Thyroid gland (tissue), 4 donors: ENCODE measurements around the gene MACF1. TPM values are rescaled to one million over a fixed set of nuclear protein-coding genes. Genes with fewer than 3 reads are reported as not detected.

ENCODE experiments used
- DNase-seq, 2 donors: peaks; one replicate each; pipeline ENCODE4 v3.0.0-alpha.2; 2019
- H3K27ac ChIP-seq, 3 donors: fragments of 200-600 bp; sonication (generic); 1 replicate in 2 of 3; 2 replicates in 1 of 3; pipeline ENCODE4 v1.5.1; 2016 to 2019; ENCODE audit warnings: mild to moderate bottlenecking in 1 of 3, moderate library complexity in 1 of 3
- H3K27me3 ChIP-seq: fragments of 200-600 bp; sonication (generic); one replicate; pipeline ENCODE4 v1.5.1; 2019
- H3K36me3 ChIP-seq, 2 donors: fragments of 200-600 bp; sonication (generic); one replicate each; pipeline ENCODE4 v1.5.1; 2016 to 2019
- H3K4me1 ChIP-seq, 2 donors: fragments of 200-600 bp; sonication (generic); one replicate each; pipeline ENCODE4 v1.5.1; 2017 to 2019
- H3K4me3 ChIP-seq, 3 donors: fragments of 200-600 bp; sonication (generic); replicated peaks in 1 of 3; 1 replicate in 2 of 3; 2 replicates in 1 of 3; pipeline ENCODE4 v1.5.1; 2016; ENCODE audit warnings: mild to moderate bottlenecking in 1 of 3
- H3K9me3 ChIP-seq: fragments of 200-600 bp; sonication (generic); one replicate; pipeline ENCODE4 v1.5.1; 2017
- POLR2A ChIP-seq, 2 donors: fragments of 450-650 bp; IDR thresholded peaks; one replicate each; pipeline ENCODE4 v1.6.1; 2017; ENCODE audit warnings: antibody characterized with exemption in 2 of 2, mild to moderate bottlenecking in 2 of 2, moderate library complexity in 1 of 2
- WGBS, 2 donors: methylation state at CpG; one replicate each; pipeline ENCODE4 v1.1.5; 2017; 5-methylcytosine and 5-hydroxymethylcytosine counted together
- intact Hi-C: fragments of 100-400 bp; cut with DNase I; formaldehyde crosslinking; loops from one replicate; pipeline ENCODE4 v1.15.1; 2023
- total RNA-seq, 4 donors: library from RNA; depleted of rRNA; stranded (reverse); fragments of >200 nt; gene quantifications; one replicate each; pipeline ENCODE4 v1.2.3, GENCODE V29; 2016
- TF ChIP-seq, protein P1 (sequence below), 6 experiments: fragments of 200-600 bp in 3 of 6; fragments of 450-650 bp in 3 of 6; sonication (generic) in 3 of 6; IDR thresholded peaks; one replicate each; pipeline ENCODE4 v1.5.1; 2016 to 2019; ENCODE audit warnings: antibody characterized with exemption in 6 of 6, mild to moderate bottlenecking in 2 of 6, inconsistent platforms in 1 of 6, moderate library complexity in 1 of 6

Gene MACF1
- total RNA-seq, 4 donors from 2014 or later, result 308 to 834 (median 427) TPM

DNA sequence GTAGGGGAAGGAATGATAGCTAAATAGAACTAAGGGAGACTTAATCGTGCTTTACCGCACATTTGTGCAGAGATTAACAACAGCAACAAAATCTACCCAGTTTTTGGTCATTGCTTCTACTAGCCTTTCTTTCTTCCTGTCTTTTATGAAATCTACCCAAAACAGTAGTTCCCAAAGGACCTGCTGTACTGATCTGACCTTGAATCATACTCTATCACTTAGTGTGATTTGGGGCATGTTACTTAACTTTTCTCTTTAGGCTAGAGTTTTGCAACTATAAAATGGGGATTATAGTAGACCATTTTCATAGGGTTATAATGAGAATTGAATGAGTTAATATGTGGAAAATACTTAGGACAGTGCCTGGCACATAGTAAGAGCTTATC, 30.5 kb upstream of the MACF1 start:
- no peaks in the 10 kb centered on the region for H3K9me3 ChIP-seq
- 32 to 34% methylated on average over 2 of the region's 2 CpGs for WGBS, 2 donors
- no peaks in the 10 kb centered on the region for H3K36me3 ChIP-seq
- no peak for TF ChIP-seq POLR2A (IDR thresholded peaks at IDR 0.05)
- TF ChIP-seq, protein P1, sequence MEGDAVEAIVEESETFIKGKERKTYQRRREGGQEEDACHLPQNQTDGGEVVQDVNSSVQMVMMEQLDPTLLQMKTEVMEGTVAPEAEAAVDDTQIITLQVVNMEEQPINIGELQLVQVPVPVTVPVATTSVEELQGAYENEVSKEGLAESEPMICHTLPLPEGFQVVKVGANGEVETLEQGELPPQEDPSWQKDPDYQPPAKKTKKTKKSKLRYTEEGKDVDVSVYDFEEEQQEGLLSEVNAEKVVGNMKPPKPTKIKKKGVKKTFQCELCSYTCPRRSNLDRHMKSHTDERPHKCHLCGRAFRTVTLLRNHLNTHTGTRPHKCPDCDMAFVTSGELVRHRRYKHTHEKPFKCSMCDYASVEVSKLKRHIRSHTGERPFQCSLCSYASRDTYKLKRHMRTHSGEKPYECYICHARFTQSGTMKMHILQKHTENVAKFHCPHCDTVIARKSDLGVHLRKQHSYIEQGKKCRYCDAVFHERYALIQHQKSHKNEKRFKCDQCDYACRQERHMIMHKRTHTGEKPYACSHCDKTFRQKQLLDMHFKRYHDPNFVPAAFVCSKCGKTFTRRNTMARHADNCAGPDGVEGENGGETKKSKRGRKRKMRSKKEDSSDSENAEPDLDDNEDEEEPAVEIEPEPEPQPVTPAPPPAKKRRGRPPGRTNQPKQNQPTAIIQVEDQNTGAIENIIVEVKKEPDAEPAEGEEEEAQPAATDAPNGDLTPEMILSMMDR (IDR thresholded peaks at IDR 0.05), result no peak
- H3K4me3 ChIP-seq, result no peak overlapping the region
- DNase-seq, result no peak
- peak overlapping the region; percentile 37 to 87 (median 79) for H3K27ac ChIP-seq
- H3K27me3 ChIP-seq, result no peaks in the 10 kb centered on the region
- intact Hi-C loops, result no loop called here
- H3K4me1 ChIP-seq, result peaks cover 83 to 92% of the 10 kb centered on the region in 2 donors

GRCh38 chr1:39174390-39175081, 30.0 kb upstream of the MACF1 start:
- intact Hi-C loops, result no loop called here
- WGBS, 2 donors, result 67 to 82% methylated on average over 5 of the region's 5 CpGs
- peaks cover 82 to 91% of the 10 kb centered on the region in 2 donors for H3K4me1 ChIP-seq

GRCh38 chr1:39177706-39178105, 26.8 kb upstream of the MACF1 start:
- H3K27ac ChIP-seq, result peak overlapping the region; percentile 68 to 72 (median 71)
- peaks cover 66 to 79% of the 10 kb centered on the region in 2 donors for H3K4me1 ChIP-seq
- no peak for DNase-seq
- no peak overlapping the region for H3K4me3 ChIP-seq
- WGBS, 2 donors, result 29 to 36% methylated on average over 3 of the region's 3 CpGs
- TF ChIP-seq, protein P1 (IDR thresholded peaks at IDR 0.05), result no peak
- no peak for TF ChIP-seq POLR2A (IDR thresholded peaks at IDR 0.05)
- no peaks in the 10 kb centered on the region for H3K9me3 ChIP-seq
- no peaks in the 10 kb centered on the region for H3K27me3 ChIP-seq
- H3K36me3 ChIP-seq, result no peaks in the 10 kb centered on the region
- intact Hi-C loops, result no loop called here

More at GRCh38 chr1:39174390-39175081, 30.0 kb upstream of the MACF1 start:
- Histone ChIP-seq H3K36me3 (no peaks in the 10 kb centered on the region), H3K9me3 (no peaks in the 10 kb centered on the region), H3K27me3 (no peaks in the 10 kb centered on the region), H3K4me3 (no peak overlapping the region), H3K27ac (peak overlapping the region; percentile 37 to 87 (median 79))
- TF ChIP-seq POLR2A (IDR thresholded peaks at IDR 0.05), result no peak
- TF ChIP-seq, protein P1 (IDR thresholded peaks at IDR 0.05), result no peak
- DNase-seq, result no peak

DNA sequence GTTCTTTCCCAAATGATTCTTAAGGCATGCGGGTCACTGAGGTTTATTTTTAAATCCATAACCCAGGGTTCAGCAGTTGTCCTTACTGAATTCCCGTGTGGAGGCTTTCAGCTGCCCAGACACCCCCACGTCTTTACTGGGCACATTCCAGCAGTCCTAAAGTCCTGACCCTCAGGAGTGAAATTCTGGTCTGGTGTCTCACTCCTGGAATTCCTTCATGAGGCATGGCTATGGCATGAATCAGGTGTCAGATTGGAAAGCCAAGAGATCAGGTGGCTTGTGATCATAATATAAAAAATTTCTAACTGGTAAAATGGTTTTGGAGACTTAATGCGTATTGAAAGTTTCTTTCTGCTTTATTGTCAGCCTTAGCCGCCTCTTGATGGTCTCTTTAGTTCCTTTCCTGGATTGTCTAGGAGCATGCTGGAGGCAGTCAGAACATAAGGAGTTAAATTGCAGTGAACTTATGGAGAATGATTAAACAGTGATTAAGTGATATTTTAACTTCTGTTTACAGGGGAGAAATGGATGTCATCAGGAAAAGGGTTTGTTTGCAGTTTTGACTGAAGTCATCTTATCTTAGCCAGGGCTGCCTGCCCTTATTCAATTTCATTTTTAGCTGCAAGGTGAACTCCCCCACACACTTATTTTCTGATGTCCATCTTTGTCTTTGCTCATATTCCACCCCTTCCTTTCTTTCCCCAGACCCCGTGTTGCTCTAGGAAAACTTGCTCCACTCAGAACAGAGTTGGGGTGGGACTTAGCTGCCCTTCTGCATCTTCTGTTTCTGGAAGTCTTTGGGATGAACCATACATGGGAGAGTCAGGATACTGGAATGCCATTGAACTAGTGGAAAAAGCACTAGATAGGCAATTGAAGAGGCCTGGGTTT, 25.7 kb upstream of the MACF1 start:
- no peaks in the 10 kb centered on the region for H3K27me3 ChIP-seq
- no peak overlapping the region for H3K4me3 ChIP-seq
- TF ChIP-seq POLR2A (IDR thresholded peaks at IDR 0.05), result peak in 1 of 2 donors; percentile 11
- TF ChIP-seq, protein P1 (IDR thresholded peaks at IDR 0.05), result no peak
- H3K9me3 ChIP-seq, result no peaks in the 10 kb centered on the region
- peaks cover 63 to 79% of the 10 kb centered on the region in 2 donors for H3K4me1 ChIP-seq
- intact Hi-C loops, result no loop called here
- H3K27ac ChIP-seq, result peak overlapping the region; percentile 68 to 72 (median 71)
- peak in 1 of 2 donors; percentile 53 for DNase-seq
- WGBS, 2 donors, result 49 to 75% methylated on average over 6 of the region's 6 CpGs
- no peaks in the 10 kb centered on the region for H3K36me3 ChIP-seq
